Adrenal gland (tissue), 5 donors: ENCODE data around the gene GRID1.

Source experiments
- POLR2A ChIP-seq, 2 donors: fragments of 450-650 bp; IDR thresholded peaks; one replicate each; pipeline ENCODE4 v1.6.1; 2017; ENCODE audit warnings: antibody characterized with exemption in 2 of 2, mild to moderate bottlenecking in 2 of 2, moderate library complexity in 1 of 2
- TF ChIP-seq, protein P1 (sequence below), 6 experiments: fragments of 450-650 bp in 4 of 6; fragments of 200-600 bp in 2 of 6; sonication (generic) in 1 of 6; IDR thresholded peaks; 1 replicate in 5 of 6; 2 replicates in 1 of 6; pipeline versions ENCODE4 v1.5.1 to v1.8.0; 2016 to 2021; ENCODE audit warnings: antibody characterized with exemption in 6 of 6, mild to moderate bottlenecking in 2 of 6, moderate library complexity in 1 of 6
- donor health status: DM: no; HTN: no; CAD: no.

DNA sequence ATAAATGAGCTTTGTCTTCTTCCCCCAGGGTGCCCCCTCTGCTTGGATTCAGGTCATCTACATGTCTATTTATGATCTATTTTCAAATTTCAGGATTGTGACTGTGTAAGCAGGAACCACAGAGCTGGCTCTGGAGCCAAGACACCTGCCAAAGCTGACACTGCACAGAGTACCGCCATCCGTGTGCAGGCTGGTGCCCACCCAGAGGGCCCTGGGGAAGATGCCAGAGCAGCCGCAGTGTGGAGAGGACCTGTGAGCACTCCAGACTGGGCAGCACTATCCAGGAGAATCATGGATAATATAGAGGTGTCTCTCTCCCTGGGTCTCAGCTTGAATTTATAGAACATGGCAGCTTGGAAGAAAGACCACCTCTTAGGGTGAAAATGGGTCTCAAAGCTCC, 577.5 kb downstream of the GRID1 start:
- TF ChIP-seq, protein P1, sequence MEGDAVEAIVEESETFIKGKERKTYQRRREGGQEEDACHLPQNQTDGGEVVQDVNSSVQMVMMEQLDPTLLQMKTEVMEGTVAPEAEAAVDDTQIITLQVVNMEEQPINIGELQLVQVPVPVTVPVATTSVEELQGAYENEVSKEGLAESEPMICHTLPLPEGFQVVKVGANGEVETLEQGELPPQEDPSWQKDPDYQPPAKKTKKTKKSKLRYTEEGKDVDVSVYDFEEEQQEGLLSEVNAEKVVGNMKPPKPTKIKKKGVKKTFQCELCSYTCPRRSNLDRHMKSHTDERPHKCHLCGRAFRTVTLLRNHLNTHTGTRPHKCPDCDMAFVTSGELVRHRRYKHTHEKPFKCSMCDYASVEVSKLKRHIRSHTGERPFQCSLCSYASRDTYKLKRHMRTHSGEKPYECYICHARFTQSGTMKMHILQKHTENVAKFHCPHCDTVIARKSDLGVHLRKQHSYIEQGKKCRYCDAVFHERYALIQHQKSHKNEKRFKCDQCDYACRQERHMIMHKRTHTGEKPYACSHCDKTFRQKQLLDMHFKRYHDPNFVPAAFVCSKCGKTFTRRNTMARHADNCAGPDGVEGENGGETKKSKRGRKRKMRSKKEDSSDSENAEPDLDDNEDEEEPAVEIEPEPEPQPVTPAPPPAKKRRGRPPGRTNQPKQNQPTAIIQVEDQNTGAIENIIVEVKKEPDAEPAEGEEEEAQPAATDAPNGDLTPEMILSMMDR (IDR thresholded peaks at IDR 0.05): no peak
- TF ChIP-seq POLR2A (IDR thresholded peaks at IDR 0.05): no peak
